BLaER1 (cell line): Measurements from ENCODE around the gene ASMTL.
"Not testable (repeated sequence)": the region's sequence is repeated elsewhere in the genome, so short reads cannot be mapped to it uniquely, and the experiment has no call there.

Experiments
- H3K27ac ChIP-seq: shearing (Covaris generic); formaldehyde crosslinking; 2 replicates; pipeline ENCODE4 v1.8.1; 2022
- H3K27me3 ChIP-seq: shearing (Covaris generic); formaldehyde crosslinking; 2 replicates; pipeline ENCODE4 v1.8.1; 2022
- H3K36me3 ChIP-seq: shearing (Covaris generic); formaldehyde crosslinking; 2 replicates; pipeline ENCODE4 v1.8.1; 2022
- H3K4me1 ChIP-seq: shearing (Covaris generic); formaldehyde crosslinking; 2 replicates; pipeline ENCODE4 v1.8.1; 2022
- H3K4me2 ChIP-seq: shearing (Covaris generic); formaldehyde crosslinking; 2 replicates; pipeline ENCODE4 v1.8.1; 2022
- H3K4me3 ChIP-seq: shearing (Covaris generic); formaldehyde crosslinking; 2 replicates; pipeline ENCODE4 v1.8.1; 2022
- H3K9ac ChIP-seq: shearing (Covaris generic); formaldehyde crosslinking; 2 replicates; pipeline ENCODE4 v1.8.1; 2022
- H3K9me3 ChIP-seq: shearing (Covaris generic); formaldehyde crosslinking; 2 replicates; pipeline ENCODE4 v1.8.1; 2022
- H4K20me1 ChIP-seq: shearing (Covaris generic); formaldehyde crosslinking; 2 replicates; pipeline ENCODE4 v1.8.1; 2022
- Cebpa-rat ChIP-seq: shearing (Covaris generic); IDR thresholded peaks from 2 replicates; pipeline ENCODE4 v1.8.1; 2022

The ASMTL gene

GRCh38 chrX:1452516-1453394, at the start of gene ASMTL:
Gene ASMTL, minus strand, starts transcription at chrX:1452909. Its CDS starts 69 bp downstream, at chrX:1452840.
- Histone ChIP-seq H3K36me3 (peaks cover 18% of the 10 kb centered on the region), H3K27me3 (no peaks in the 10 kb centered on the region), H3K4me1 (peaks cover 41% of the 10 kb centered on the region), H3K4me2 (peak within 1 kb of the TSS; percentile 83), H3K9me3 (peaks cover 25% of the 10 kb centered on the region), H3K9ac (peak within 1 kb of the TSS; percentile 90), H3K4me3 (peak within 1 kb of the TSS; percentile 93), H3K27ac (peak within 1 kb of the TSS; percentile 90), H4K20me1 (peaks cover 6% of the 10 kb centered on the region; the same call in 1 of the 2 replicates)
- TF ChIP-seq Cebpa-rat, result no peak

- Histone ChIP-seq H3K36me3 (peaks cover 46% of the 10 kb centered on the region), H3K4me1 (peaks cover 96% of the 10 kb centered on the region), H3K4me3 (no peak overlapping the region), H3K27me3 (no peaks in the 10 kb centered on the region), H3K9me3 (no peaks in the 10 kb centered on the region), H3K9ac (peak overlapping the region; percentile 65), H3K27ac (peak overlapping the region; percentile 77), H3K4me2 (peak overlapping the region; percentile 93), H4K20me1 (peaks cover 100% of the 10 kb centered on the region)
- no peak for TF ChIP-seq Cebpa-rat
Observed at GRCh38 chrX:1502241-1502640, 49.5 kb upstream of the ASMTL start.

- peaks cover 96% of the 10 kb centered on the region for H3K4me1 ChIP-seq
- H3K4me2 ChIP-seq, result peak overlapping the region; percentile 93
- no peaks in the 10 kb centered on the region for H3K9me3 ChIP-seq
- TF ChIP-seq Cebpa-rat, result no peak
- peak overlapping the region; percentile 58 for H3K4me3 ChIP-seq
- H3K27me3 ChIP-seq, result no peaks in the 10 kb centered on the region
- H3K36me3 ChIP-seq, result peaks cover 42% of the 10 kb centered on the region
- H4K20me1 ChIP-seq, result peaks cover 100% of the 10 kb centered on the region
- peak overlapping the region; percentile 78 for H3K27ac ChIP-seq
- peak overlapping the region; percentile 66 for H3K9ac ChIP-seq
Observed at GRCh38 chrX:1500701-1501624, 48.3 kb upstream of the ASMTL start.

- Histone ChIP-seq H4K20me1 (peaks cover 98% of the 10 kb centered on the region), H3K9ac (peak overlapping the region; percentile 68), H3K27me3 (no peaks in the 10 kb centered on the region), H3K4me1 (peaks cover 89% of the 10 kb centered on the region), H3K27ac (peak overlapping the region; percentile 65), H3K4me3 (no peak overlapping the region), H3K9me3 (no peaks in the 10 kb centered on the region), H3K36me3 (peaks cover 52% of the 10 kb centered on the region), H3K4me2 (peak overlapping the region; percentile 63)
- no peak for TF ChIP-seq Cebpa-rat
Observed at GRCh38 chrX:1496076-1496475, 43.4 kb upstream of the ASMTL start.

GRCh38 chrX:1493877-1494510, 41.3 kb upstream of the ASMTL start:
- Histone ChIP-seq H3K4me2 (peak overlapping the region; percentile 77), H3K27me3 (no peaks in the 10 kb centered on the region), H4K20me1 (peaks cover 85% of the 10 kb centered on the region), H3K36me3 (peaks cover 57% of the 10 kb centered on the region), H3K9me3 (peaks cover 5% of the 10 kb centered on the region; the same call in 1 of the 2 replicates), H3K27ac (peak overlapping the region; percentile 54), H3K4me3 (peak overlapping the region; percentile 52), H3K4me1 (peaks cover 72% of the 10 kb centered on the region), H3K9ac (peak overlapping the region; percentile 66)
- no peak for TF ChIP-seq Cebpa-rat

GRCh38 chrX:1493412-1493811, 40.7 kb upstream of the ASMTL start:
- Histone ChIP-seq H3K4me3 (peak overlapping the region; percentile 52), H3K9ac (peak overlapping the region; percentile 66), H3K27ac (peak overlapping the region; percentile 54), H3K36me3 (peaks cover 60% of the 10 kb centered on the region), H3K4me2 (peak overlapping the region; percentile 77), H3K4me1 (peaks cover 72% of the 10 kb centered on the region), H3K27me3 (no peaks in the 10 kb centered on the region), H3K9me3 (peaks cover 6% of the 10 kb centered on the region; the same call in 1 of the 2 replicates), H4K20me1 (peaks cover 85% of the 10 kb centered on the region)
- no peak for TF ChIP-seq Cebpa-rat

GRCh38 chrX:1492421-1493012, 39.8 kb upstream of the ASMTL start:
- H3K9ac ChIP-seq, result no peak overlapping the region
- peak overlapping the region; percentile 70 for H3K4me2 ChIP-seq

GRCh38 chrX:1491851-1492349, 39.2 kb upstream of the ASMTL start:
- Histone ChIP-seq H3K36me3 (peaks cover 63% of the 10 kb centered on the region), H3K9ac (no peak overlapping the region), H3K27me3 (no peaks in the 10 kb centered on the region; the same call in 1 of the 2 replicates), H3K4me3 (no peak overlapping the region), H3K4me2 (no peak overlapping the region), H3K27ac (no peak overlapping the region), H3K9me3 (peaks cover 12% of the 10 kb centered on the region; the same call in 1 of the 2 replicates), H4K20me1 (peaks cover 85% of the 10 kb centered on the region), H3K4me1 (peaks cover 72% of the 10 kb centered on the region)
- TF ChIP-seq Cebpa-rat, result no peak

More at GRCh38 chrX:1492421-1493012, 39.8 kb upstream of the ASMTL start:
- TF ChIP-seq Cebpa-rat, result no peak
- H3K4me1 ChIP-seq, result peaks cover 72% of the 10 kb centered on the region
- H3K27ac ChIP-seq, result peak overlapping the region; percentile 49; the same call in 1 of the 2 replicates
- H3K36me3 ChIP-seq, result peaks cover 61% of the 10 kb centered on the region
- H3K4me3 ChIP-seq, result no peak overlapping the region
- peaks cover 6% of the 10 kb centered on the region; the same call in 1 of the 2 replicates for H3K9me3 ChIP-seq
- H4K20me1 ChIP-seq, result peaks cover 85% of the 10 kb centered on the region
- H3K27me3 ChIP-seq, result no peaks in the 10 kb centered on the region

- H3K4me2 ChIP-seq, H3K27ac ChIP-seq, H3K27me3 ChIP-seq, H3K9ac ChIP-seq, H3K4me3 ChIP-seq: not testable (repeated sequence)
- peaks cover 65% of the 10 kb centered on the region for H3K36me3 ChIP-seq
- peaks cover 85% of the 10 kb centered on the region for H4K20me1 ChIP-seq
- peaks cover 19% of the 10 kb centered on the region for H3K9me3 ChIP-seq
- H3K4me1 ChIP-seq, result peaks cover 68% of the 10 kb centered on the region
Observed at GRCh38 chrX:1491248-1491647, 38.5 kb upstream of the ASMTL start.

- H3K4me1 ChIP-seq, result peaks cover 63% of the 10 kb centered on the region
- not testable (repeated sequence) for H3K27me3 ChIP-seq, H3K4me3 ChIP-seq, H3K27ac ChIP-seq, H3K4me2 ChIP-seq, H3K9ac ChIP-seq
- H3K36me3 ChIP-seq, result peaks cover 65% of the 10 kb centered on the region
- H3K9me3 ChIP-seq, result peaks cover 21% of the 10 kb centered on the region
- peaks cover 85% of the 10 kb centered on the region for H4K20me1 ChIP-seq
Observed at GRCh38 chrX:1490723-1491122, 38.0 kb upstream of the ASMTL start.

- H3K27me3 ChIP-seq, H3K4me2 ChIP-seq, H3K9ac ChIP-seq, H3K4me3 ChIP-seq, H3K27ac ChIP-seq: not testable (repeated sequence)
- peaks cover 58% of the 10 kb centered on the region for H3K4me1 ChIP-seq
- H4K20me1 ChIP-seq, result peaks cover 82% of the 10 kb centered on the region
- H3K9me3 ChIP-seq, result peaks cover 21% of the 10 kb centered on the region
- peaks cover 74% of the 10 kb centered on the region for H3K36me3 ChIP-seq
Observed at GRCh38 chrX:1489354-1489753, 36.6 kb upstream of the ASMTL start.
